Measurements from ENCODE around the gene ZC3H10. TPM values are rescaled to one million over a fixed set of nuclear protein-coding genes. Genes with fewer than 3 reads are reported as not detected.

The ZC3H10 gene
- total and polyA plus RNA-seq, 2 of the 13 experiments (the other 11 are each of a cell fraction or from before 2014, with no cell fraction given) = 0.70 to 2.3 TPM

GRCh38 chr12:56146492-56147460 is 28.7 kb downstream of the ZC3H10 start:
- TF ChIP-seq MAFK (conservative IDR thresholded peaks at IDR 0.05 in 1 of 2, IDR thresholded peaks at IDR 0.05 in 1 of 2; ENCODE audit: low read length in 2 of 2) = 0 out of 4 replicates have a peak, but pooled peaks have one; percentile 10 to 23
- 0 out of 2 replicates have a peak, but pooled peaks have one; percentile 28 for TF ChIP-seq RBFOX2 (IDR thresholded peaks at IDR 0.05; ENCODE audit: low read depth, low read length)
- peak; percentile 31; the same call in 1 of the 2 replicates for TF ChIP-seq POLR2G (IDR thresholded peaks at IDR 0.05; ENCODE audit: low read depth, low read length)
- TF ChIP-seq ATF6 (CRISPR knock-in tag; conservative IDR thresholded peaks at IDR 0.05) = no peak
- ATAC-seq (no peak), FAIRE-seq (no peak), DNase-seq (ENCODE audit: low spot score) (no peak)
- BruUV-seq (replicated peaks) = TSS peak; percentile 34
- Histone ChIP-seq H3K36me3 (replicated peaks in 1 of 2; ENCODE audit: control insufficient read depth in 1 of 2, insufficient read depth in 2 of 2, low read length in 2 of 2) (peaks cover 15 to 36% of the 10 kb centered on the region in 2 experiments; a peak in 4 of 5 replicates), H3K4me1 (ENCODE audit: insufficient read depth, low read length) (peaks cover 4% of the 10 kb centered on the region; the same call in 1 of the 2 replicates), H3K4me2 (ENCODE audit: low read depth, low read length) (no peak overlapping the region), H3K9me3 (ENCODE audit: low read length) (no peaks in the 10 kb centered on the region), H3K9ac (ENCODE audit: insufficient read depth, low read depth, low read length) (no peak overlapping the region), H3K27me3 (ENCODE audit: control insufficient read depth in 1 of 2, insufficient read depth in 2 of 2, low read length in 2 of 2) (no peaks in the 10 kb centered on the region; a peak in 1 of 5 replicates), H4K20me1 (ENCODE audit: insufficient read depth, low read length) (no peaks in the 10 kb centered on the region), H2AFZ (ENCODE audit: low read length) (no peak overlapping the region), H3K4me3 (replicated peaks in 1 of 3; ENCODE audit: insufficient read depth in 1 of 3, low read depth in 2 of 3, low read length in 3 of 3) (no peak overlapping the region), H3K27ac (ENCODE audit: extremely low read length, insufficient read depth, low read length) (no peak overlapping the region), H3K79me2 (ENCODE audit: insufficient read depth, low read length) (peaks cover 2% of the 10 kb centered on the region)
- POLR2A ChIA-PET = no interaction called here
- CTCF ChIA-PET (ENCODE audit: low intra/inter-chr PET ratio, low total read pairs) = no interaction called here
- intact Hi-C loops (cut with micrococcal nuclease; ENCODE audit: unreplicated experiment) (no loop called here), in situ Hi-C loops (cut with HindIII; ENCODE audit: extremely low pct_ligation_motif_present, low pct_unique_long_range_greater_than_20kb) (no loop called here)
- WGBS (ENCODE audit: low lambda C conversion rate) = 96% methylated on average over 13 of the region's 13 CpGs

Measured in HepG2 (cell line).